ENCODE data around the gene CALN1. TPM values are rescaled to one million over a fixed set of nuclear protein-coding genes. Genes with fewer than 3 reads are reported as not detected.
"Not testable (repeated sequence)": the region's sequence is repeated elsewhere in the genome, so short reads cannot be mapped to it uniquely, and the experiment has no call there.

Gene CALN1
- total RNA-seq, 1 donor from 2014 or later: 0.20 TPM

DNA sequence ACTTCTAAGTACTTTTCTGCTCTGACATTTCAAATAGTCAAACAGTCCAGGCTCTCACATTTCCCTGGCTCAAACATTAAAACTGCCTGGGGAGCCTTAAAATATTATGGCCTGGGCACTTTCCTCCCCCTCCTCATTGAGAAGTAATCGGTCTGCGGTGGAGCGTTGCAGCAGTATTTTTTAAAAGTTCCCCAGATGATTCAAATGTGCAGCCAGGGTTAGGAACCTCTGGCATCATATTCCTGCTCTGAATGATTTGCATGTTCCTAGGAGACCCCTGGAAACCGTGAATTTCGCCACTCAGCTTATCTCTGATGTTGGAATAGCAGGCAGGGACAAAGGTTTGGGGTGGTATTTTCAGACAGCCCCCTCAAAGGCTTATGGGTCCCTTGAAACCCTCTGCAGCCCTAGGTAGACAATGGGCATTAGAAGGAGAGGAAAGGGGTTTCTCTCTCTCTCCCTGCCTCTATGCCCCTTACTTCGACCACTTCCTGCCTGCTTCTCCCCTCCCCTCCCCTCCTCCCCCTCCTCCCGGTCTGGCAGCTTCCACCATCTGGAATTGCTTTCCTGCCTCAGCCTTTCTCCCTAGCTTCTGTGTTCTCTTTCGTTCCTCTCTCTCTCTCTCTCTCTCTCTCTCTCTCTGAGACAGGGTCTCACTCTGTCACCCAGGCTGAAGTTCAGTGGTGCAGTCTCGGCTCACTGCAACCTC, 658.0 kb downstream of the CALN1 start:
- intact Hi-C loops (cut with micrococcal nuclease): no loop called here

DNA sequence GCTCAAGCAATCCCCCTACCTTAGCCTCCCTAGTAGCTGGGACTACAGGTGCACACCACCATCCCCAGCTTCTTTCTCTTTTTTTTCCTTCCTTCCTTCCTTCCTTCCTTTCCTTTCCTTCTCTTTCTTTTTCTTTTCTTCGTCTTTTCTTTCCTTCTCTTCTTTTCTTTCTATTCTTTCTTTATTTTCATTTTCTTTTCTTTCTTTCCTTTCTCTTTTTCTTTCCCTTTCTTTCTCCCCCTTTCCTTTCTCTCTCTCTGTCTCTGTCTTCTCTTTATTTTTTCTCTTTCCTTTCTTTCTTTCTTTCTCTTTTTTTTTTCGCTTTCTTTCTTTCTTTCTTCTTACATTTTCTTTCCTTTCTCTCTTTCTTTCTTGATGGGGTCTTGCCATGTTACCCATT, 658.9 kb downstream of the CALN1 start:
- intact Hi-C loops (cut with micrococcal nuclease): no loop called here

DNA sequence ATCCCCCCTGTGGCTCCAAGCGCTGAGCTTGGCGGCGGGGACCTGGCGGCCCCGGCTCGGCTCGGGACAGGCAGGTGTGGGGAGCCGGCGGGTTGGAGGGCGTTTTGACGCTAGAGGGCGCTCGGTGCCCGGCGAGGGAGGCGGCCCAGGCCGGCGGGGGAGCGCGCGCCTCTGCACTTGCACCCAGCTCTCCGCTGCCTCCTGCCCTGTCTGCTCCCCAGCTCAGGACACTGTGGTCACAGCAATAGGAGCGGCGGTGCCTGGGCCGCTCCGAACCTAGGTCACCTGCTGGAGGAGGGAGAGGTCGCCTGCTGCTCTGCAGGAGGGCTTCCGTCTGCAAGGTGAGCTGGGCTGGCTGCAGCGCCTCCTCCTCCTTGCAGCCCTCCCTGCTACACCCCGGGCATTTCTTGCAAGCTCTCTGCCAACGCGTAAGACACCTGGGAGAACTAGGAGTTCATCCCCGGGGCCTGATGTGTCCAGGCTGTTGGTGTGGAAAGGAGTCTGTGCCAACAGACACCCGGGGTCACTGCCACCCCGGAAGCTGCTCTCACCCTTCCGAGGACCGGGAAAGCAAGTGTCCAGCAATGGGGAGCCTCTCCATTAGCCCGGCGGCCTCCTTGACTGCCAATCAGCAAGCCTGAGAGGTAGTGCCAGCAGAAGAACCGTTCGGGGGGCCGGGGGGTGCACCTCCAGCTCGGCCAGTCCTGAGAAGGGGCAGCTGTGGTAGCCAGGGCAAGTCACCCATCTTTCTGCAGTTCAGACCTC, 659.8 kb downstream of the CALN1 start:
- intact Hi-C loops (cut with micrococcal nuclease): loop anchor here (1.0 kb wide), 1 partner anchor 742 kb away; no protein-coding TSS in a partner anchor

DNA sequence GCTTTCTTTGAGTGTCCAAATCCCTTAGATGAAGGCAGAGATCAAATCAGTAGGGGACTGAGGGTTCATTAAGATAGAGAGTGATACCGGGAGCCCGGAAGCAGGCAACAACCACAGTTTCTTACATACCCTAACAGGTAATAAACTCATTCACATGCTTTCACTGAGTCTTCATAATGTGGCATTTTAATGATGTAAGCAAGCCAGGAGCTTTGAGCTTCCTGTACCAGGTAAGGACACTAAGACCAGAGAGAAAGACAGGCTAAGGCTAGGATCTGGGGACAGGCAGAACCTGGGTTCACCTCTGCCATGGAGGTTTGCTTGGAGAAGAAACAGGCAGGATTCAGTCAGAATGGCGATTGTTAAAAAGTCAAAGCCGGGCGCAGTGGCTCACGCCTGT, 661.8 kb downstream of the CALN1 start:
- intact Hi-C loops (cut with micrococcal nuclease): no loop called here

DNA sequence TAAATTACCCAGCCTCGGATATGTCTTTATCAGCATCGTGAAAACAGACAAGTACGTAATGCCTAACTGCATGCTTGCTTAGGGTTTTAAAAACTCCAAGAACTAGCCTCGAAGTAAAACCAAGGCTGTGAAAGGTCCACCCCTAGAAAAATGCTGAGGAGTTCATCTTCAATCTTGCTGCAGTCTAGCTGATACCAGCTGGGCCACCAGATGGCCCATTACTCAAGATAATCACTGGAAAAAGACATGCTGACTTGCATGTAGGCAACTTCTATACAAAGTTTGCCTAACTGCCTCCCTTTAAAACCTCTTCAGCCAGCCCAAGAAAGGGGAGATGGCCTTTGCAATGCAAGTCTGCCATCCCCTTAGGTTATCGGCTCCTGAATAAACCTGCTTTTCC, 666.1 kb downstream of the CALN1 start:
- intact Hi-C loops (cut with micrococcal nuclease): no loop called here

DNA sequence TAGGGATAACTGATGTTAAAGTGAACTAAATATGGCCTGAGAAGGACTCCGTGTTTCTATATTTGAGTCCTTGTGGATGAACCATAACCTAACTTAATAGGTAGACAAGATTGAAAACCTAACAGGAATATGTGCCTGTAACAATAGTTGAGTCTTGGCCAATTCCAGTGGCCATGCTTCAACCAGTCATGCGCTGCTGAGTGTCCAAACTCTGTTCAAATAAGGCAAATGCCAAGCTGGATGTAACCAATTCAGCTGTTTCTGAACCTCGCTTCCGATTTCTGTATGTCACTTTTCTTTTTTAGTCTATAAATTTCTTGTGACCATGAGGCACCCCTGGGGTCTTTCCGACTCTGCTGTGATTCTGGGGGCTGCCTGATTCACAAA, 672.0 kb downstream of the CALN1 start:
- intact Hi-C loops (cut with micrococcal nuclease): no loop called here

DNA sequence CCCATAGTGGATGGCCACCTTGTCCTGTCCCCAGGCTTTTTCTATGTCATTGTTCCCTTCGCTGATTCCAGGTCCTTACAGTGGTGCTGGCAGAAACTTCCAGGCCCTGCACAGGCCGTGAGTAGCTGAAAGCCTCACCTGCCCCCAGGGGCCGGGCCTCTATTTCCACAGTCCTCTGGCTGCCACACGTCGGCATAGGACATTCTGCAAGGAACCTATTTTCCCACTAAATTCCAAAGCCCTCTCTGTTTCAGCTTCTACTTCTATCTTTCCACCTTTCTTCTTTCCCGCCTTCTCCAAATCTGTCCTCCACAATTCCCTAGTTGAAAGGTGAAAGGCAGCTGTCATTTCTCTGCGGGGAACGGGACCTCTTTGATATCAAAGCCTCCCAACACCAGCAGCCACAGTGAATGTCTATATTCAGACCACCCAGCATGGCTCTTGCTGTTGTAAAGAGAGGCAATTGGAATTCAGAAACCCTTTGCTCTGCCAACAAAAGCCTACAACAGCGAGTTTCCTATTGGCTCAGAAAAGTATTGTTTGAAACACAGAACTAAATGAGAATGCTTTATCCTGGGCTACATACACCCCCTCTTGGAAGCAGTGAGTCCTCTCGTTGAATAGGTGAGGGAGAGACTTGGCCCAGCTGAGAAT, 672.5 kb downstream of the CALN1 start:
- intact Hi-C loops (cut with micrococcal nuclease): no loop called here

DNA sequence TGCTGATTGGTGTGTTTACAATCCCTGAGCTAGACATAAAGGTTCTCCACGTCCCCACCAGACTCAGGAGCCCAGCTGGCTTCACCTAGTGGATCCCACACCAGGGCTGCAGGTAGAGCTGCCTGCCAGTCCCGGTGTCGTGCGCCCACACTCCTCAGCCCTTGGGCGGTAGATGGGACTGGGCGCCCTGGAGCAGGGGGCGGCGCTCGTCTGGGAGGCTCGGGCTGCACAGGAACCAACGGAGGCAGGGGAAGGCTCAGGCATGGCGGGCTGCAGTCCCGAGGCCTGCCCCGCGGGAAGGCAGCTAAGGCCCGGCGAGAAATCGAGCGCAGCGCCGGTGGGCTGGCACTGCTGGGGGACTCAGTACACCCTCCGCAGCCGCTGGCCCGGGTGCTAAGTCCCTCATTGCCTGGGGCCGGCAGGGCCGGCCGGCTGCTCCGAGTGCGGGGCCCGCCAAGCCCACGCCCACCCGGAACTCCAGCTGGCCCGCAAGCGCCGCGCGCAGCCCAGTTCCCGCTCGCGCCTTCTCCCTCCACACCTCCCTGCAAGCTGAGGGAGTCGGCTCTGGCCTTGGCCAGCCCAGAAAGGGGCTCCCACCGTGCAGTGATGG, 674.1 kb downstream of the CALN1 start:
- intact Hi-C loops (cut with micrococcal nuclease): not testable (repeated sequence)

DNA sequence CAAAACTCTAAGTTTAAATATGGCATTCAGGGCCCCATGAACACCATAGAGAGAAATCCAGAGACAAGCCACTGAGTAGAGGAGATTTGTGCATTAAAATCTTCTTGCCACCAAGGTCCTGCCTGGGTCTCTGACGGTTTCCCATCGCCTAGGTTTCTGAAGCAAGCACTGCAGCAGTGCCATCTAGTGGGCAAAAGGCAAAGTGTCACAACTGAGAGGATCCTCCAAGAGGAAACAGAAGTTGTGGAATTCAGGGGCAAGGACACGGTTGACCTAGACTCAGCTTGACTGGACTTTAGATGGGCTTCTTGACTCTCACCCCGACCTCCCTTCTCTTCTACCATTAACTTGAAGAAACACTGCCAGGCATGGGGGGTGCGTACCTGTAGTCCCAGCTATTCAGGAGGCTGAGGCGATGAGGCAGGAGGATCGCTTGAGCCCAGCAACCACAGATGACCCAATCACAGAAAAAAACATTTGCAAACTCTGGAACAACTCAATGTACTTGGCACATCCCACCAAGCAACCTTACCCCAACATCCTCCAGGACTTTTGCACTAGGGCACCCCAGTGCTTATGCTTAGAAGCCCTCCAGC, 676.1 kb downstream of the CALN1 start:
- intact Hi-C loops (cut with micrococcal nuclease): loop anchor here (1.0 kb wide), 2 partner anchors 879 to 907 kb away; no protein-coding TSS in a partner anchor

DNA sequence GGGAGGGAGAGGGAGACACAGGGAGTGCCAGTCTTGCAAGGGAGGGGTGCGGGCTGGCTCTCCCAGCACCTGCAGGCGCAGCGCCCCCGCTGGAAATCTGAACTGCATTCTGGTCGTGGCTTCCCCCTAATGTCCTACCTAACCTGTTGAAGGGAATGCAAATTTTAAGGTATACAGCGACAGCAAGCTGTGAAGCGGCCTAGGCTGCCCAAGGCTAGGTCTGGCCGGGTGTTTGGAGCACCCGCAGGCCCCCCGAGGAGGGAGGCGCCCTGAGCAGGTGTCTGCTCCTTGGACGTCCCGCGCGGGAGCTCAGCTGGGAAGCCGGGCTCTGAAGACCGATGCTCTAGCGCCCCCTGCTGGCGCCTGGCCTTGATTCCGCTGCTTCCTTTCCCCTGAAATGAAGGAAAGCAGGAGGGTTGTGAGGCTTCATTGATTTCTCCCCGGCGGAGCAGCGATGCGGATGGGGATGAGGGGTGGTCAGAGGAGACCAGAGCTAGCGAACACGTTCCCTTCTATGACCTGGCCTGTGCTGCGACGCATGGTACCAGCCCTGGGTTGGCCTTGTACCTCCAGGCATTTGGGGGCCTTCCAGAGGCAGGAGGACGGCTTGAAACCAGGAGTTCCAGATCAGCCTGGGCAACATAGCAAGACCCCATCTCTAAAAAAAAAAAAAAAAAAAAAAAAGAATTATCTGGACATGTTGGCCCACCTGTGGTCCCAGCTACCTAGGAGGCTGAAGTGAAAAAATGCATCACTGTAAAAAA, 678.8 kb downstream of the CALN1 start:
- intact Hi-C loops (cut with micrococcal nuclease): loop anchor here (2.0 kb wide), 2 partner anchors 876 to 904 kb away; no protein-coding TSS in a partner anchor

DNA sequence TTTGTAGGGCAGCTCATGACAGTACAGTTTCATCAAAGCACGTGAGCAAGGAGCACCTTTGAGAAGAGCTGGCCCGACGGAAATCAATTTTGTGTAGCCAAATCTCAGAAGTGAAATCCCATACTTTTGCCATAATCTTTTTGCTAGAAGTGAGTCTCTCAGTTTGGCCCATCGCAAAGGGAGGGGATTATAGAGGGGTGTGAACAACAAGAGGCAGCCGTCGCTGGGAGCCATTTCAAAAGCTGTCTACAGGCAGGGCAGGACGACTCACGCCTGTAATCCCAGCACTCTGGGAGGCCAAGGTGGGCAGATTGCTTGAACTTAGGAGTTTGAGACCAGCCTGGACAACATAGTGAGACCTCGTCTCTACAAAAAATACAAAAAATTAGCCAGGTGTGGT, 680.4 kb downstream of the CALN1 start:
- intact Hi-C loops (cut with micrococcal nuclease): loop anchor here (2.0 kb wide), 2 partner anchors 875 to 903 kb away; no protein-coding TSS in a partner anchor

All from T-helper 1 cell treated with Interleukin-12 subunit alpha and Interleukin-12 subunit beta and Interleukin-4 antibody, amounts not matched to agents 30 ng/mL and 1 ng/mL, for 36 hours (primary cell).